HL-60 (cell line): ENCODE data around the gene LOXL3.

ENCODE experiments used
- DNase-seq, 2 experiments: peaks; one replicate each; pipeline ENCODE4 v3.0.0-alpha.2; 2010 to 2020; ENCODE audit warnings: low read depth in 1 of 2, low spot score in 1 of 2
- H3K27ac ChIP-seq: fragments of 250-450 bp; sonication (Bioruptor Pico); replicated peaks from 2 replicates; pipeline ENCODE4 v1.5.1; 2020; ENCODE audit warnings: mild to moderate bottlenecking, moderate library complexity
- H3K27me3 ChIP-seq: fragments of 250-450 bp; sonication (Bioruptor Pico); 2 replicates; pipeline ENCODE4 v1.5.1; 2021; ENCODE audit warnings: mild to moderate bottlenecking, moderate library complexity; ENCODE audit not compliant: insufficient read depth, poor library complexity, severe bottlenecking
- H3K4me3 ChIP-seq: replicated peaks from 2 replicates; pipeline ENCODE4 v1.5.1; 2011; ENCODE audit warnings: mild to moderate bottlenecking, control low read depth, low read length; ENCODE audit not compliant: insufficient read depth
- CTCF ChIP-seq: IDR thresholded peaks from one replicate; pipeline ENCODE4 v1.5.1; 2011; ENCODE audit warnings: low read length, control low read depth, inconsistent platforms; ENCODE audit not compliant: insufficient read depth
- GABPA ChIP-seq: IDR thresholded peaks from 2 replicates; pipeline ENCODE4 v1.6.1; 2012; ENCODE audit warnings: low read depth
- POLR2AphosphoS5 ChIP-seq: IDR thresholded peaks from 2 replicates; pipeline ENCODE4 v1.6.1; 2012; ENCODE audit warnings: low read depth
- REST ChIP-seq: IDR thresholded peaks from 2 replicates; pipeline ENCODE4 v1.6.1; 2012; ENCODE audit warnings: low read depth; ENCODE audit not compliant: insufficient replicate concordance
- SPI1 ChIP-seq: IDR thresholded peaks from 2 replicates; pipeline ENCODE4 v1.6.1; 2012; ENCODE audit warnings: low read depth, mild to moderate bottlenecking, borderline replicate concordance

Gene LOXL3

GRCh38 chr2:74500578-74500946 lies 53.2 kb downstream of the LOXL3 start:
- Histone ChIP-seq H3K27ac (no peak overlapping the region), H3K4me3 (no peak overlapping the region), H3K27me3 (peaks cover 60% of the 10 kb centered on the region)
- TF ChIP-seq REST (no peak), SPI1 (no peak), GABPA (no peak), POLR2AphosphoS5 (no peak), CTCF (no peak)
- no peak for DNase-seq

- no peak for TF ChIP-seq CTCF
- no peak for TF ChIP-seq REST
- TF ChIP-seq SPI1: no peak
- TF ChIP-seq POLR2AphosphoS5: no peak
- H3K27me3 ChIP-seq: peaks cover 60% of the 10 kb centered on the region
- DNase-seq: no peak
- H3K27ac ChIP-seq: no peak overlapping the region
- H3K4me3 ChIP-seq: no peak overlapping the region
These were observed 53.7 kb downstream of the LOXL3 start for GRCh38 chr2:74499940-74500577.

- TF ChIP-seq SPI1 (no peak), REST (no peak), GABPA (no peak), CTCF (no peak), POLR2AphosphoS5 (no peak)
- Histone ChIP-seq H3K27me3 (peaks cover 60% of the 10 kb centered on the region), H3K27ac (no peak within 1 kb of the TSS), H3K4me3 (no peak within 1 kb of the TSS)
- DNase-seq: peak in 1 of 2 experiments; percentile 27
These were observed 54.3 kb downstream of the LOXL3 start, which contains the start of gene LBX2 for GRCh38 chr2:74499267-74499939. TSS of gene LBX2 (minus strand) at chr2:74499603. CDS start at chr2:74499537, 66 bp downstream.
